ENCODE measurements around the gene DNAH6. TPM values are rescaled to one million over a fixed set of nuclear protein-coding genes. Genes with fewer than 3 reads are reported as not detected.

DNAH6 gene
- total RNA-seq, 4 donors from 2014 or later, result 0.04 to 0.67 (median 0.27) TPM

DNA sequence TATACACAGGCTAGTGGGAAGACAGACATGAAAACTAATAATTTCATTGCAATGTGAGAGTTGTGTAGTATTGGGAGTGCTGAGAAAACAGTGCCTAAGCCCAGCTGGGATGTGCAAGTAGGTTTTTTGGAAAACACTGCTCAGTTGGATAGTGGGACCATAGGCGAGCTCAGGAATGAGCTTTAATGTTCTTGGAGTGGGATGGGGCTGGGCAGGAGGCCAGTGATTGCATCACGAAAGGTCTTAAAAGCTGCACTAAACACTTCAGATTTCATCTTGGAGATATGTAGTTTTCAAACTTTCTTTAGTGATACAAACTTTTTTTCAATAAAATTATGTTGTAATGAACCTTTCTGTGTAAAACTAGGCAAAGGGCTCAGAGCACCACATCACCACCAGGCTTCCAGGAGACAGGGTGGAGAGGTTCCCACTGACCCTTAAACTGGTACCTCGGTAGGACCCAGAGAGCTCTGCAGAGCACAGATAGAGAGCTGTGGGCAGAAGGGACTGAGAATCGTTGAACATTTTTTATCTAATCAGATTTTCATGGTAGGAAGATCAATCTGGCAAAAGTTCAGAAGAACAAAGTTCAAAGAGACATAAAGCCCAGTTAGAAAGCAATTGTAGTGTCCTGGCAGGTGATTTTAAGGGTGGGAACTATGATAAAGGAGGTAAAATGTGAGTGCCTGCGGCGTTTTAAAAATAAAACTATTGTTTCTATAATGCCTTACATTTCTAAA, 188.4 kb downstream of the DNAH6 start:
- no peaks in the 10 kb centered on the region for H3K36me3 ChIP-seq
- no peaks in the 10 kb centered on the region for H3K9me3 ChIP-seq
- H3K27me3 ChIP-seq, result no peaks in the 10 kb centered on the region
- no peaks in the 10 kb centered on the region for H3K4me1 ChIP-seq
- no peak for ATAC-seq
- H3K27ac ChIP-seq, result no peak overlapping the region
- WGBS, 2 donors (ENCODE audit: low coverage in 1 of 2), result 87 to 93% methylated on average over 6 of the region's 6 CpGs
- no peak overlapping the region for H3K4me3 ChIP-seq
- TF ChIP-seq POLR2AphosphoS5 (IDR thresholded peaks at IDR 0.05), result no peak
- TF ChIP-seq POLR2A (IDR thresholded peaks at IDR 0.05), result no peak

DNA sequence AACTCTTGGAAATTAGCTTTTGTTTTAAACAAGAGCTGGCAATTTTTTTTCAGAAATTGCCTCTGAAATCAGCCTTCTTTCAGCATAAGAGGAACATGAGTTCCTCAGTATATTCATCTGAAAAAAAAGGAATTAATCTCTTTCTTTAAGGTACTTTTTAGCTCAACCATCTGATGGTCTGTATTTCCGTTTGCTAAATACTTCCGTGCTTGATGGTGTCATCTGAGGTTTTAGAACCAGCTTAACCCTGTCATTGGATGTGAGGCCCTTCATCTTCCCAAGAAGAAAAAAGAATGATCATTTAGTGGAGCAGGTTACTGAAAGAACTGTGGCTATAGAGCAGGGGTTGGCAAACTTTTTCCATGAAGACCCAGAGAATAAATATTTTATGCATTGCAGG, 189.6 kb downstream of the DNAH6 start:
- WGBS, 2 donors (ENCODE audit: low coverage in 1 of 2), result 52 to 56% methylated on average over 2 of the region's 2 CpGs
- Histone ChIP-seq H3K4me3 (no peak overlapping the region), H3K36me3 (no peaks in the 10 kb centered on the region), H3K27me3 (no peaks in the 10 kb centered on the region), H3K9me3 (no peaks in the 10 kb centered on the region), H3K27ac (no peak overlapping the region), H3K4me1 (no peaks in the 10 kb centered on the region)
- no peak for ATAC-seq
- no peak for TF ChIP-seq POLR2A (IDR thresholded peaks at IDR 0.05)
- no peak for TF ChIP-seq POLR2AphosphoS5 (IDR thresholded peaks at IDR 0.05)
- TF ChIP-seq, protein P1, sequence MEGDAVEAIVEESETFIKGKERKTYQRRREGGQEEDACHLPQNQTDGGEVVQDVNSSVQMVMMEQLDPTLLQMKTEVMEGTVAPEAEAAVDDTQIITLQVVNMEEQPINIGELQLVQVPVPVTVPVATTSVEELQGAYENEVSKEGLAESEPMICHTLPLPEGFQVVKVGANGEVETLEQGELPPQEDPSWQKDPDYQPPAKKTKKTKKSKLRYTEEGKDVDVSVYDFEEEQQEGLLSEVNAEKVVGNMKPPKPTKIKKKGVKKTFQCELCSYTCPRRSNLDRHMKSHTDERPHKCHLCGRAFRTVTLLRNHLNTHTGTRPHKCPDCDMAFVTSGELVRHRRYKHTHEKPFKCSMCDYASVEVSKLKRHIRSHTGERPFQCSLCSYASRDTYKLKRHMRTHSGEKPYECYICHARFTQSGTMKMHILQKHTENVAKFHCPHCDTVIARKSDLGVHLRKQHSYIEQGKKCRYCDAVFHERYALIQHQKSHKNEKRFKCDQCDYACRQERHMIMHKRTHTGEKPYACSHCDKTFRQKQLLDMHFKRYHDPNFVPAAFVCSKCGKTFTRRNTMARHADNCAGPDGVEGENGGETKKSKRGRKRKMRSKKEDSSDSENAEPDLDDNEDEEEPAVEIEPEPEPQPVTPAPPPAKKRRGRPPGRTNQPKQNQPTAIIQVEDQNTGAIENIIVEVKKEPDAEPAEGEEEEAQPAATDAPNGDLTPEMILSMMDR (IDR thresholded peaks at IDR 0.05), result no peak
- TF ChIP-seq EP300 (IDR thresholded peaks at IDR 0.05), result no peak

DNA sequence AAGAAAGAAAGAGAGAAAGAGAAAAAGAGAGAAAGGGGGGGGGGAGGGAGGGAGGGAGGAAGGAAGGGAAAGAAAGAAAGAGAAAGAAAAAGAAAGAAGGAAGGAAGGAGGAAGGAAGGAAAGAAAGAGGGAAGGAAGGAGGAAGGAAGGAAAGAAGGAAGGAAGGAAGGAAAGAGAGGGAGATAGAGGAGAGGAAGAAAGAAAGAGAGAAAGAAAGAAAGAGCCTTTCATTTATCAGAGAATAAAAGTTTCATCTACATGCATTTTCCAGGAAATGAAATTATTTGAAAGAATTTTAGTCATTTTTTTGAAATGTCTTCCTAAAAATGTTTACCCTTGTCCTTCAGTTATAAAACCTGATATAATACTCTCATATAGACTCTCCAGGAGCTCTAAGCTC, 192.1 kb downstream of the DNAH6 start:
- H3K9me3 ChIP-seq, result no peaks in the 10 kb centered on the region
- H3K27ac ChIP-seq, result no peak overlapping the region
- TF ChIP-seq POLR2AphosphoS5 (IDR thresholded peaks at IDR 0.05) (no peak), POLR2A (IDR thresholded peaks at IDR 0.05) (no peak), EP300 (IDR thresholded peaks at IDR 0.05) (no peak)
- TF ChIP-seq, protein P1 (IDR thresholded peaks at IDR 0.05), result no peak
- no peaks in the 10 kb centered on the region for H3K4me1 ChIP-seq
- ATAC-seq, result no peak
- H3K36me3 ChIP-seq, result no peaks in the 10 kb centered on the region
- no peaks in the 10 kb centered on the region for H3K27me3 ChIP-seq
- H3K4me3 ChIP-seq, result no peak overlapping the region

DNA sequence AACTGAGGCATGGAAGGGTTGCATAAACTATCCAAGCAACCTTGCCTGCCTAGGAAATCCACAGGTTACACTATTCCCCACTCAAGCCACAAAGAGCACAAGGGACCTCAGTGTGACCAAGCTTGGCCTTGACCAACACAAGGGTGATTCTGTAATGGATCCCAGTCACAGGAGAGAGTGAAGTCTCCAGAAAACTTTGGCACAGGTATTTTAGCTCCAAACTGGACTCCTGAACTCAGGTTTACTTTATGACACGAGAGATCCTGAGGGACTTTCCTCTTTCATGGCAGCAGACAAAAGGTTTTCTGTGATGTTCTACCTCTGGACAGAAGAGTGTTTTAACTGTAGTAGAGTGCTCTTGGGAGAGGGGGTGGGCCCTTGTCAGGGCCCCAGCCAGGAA, 195.4 kb downstream of the DNAH6 start:
- no peak overlapping the region for H3K27ac ChIP-seq
- H3K4me3 ChIP-seq, result no peak overlapping the region
- no peaks in the 10 kb centered on the region for H3K27me3 ChIP-seq
- no peaks in the 10 kb centered on the region for H3K9me3 ChIP-seq
- TF ChIP-seq POLR2AphosphoS5 (IDR thresholded peaks at IDR 0.05) (no peak), EP300 (IDR thresholded peaks at IDR 0.05) (no peak), POLR2A (IDR thresholded peaks at IDR 0.05) (no peak)
- TF ChIP-seq, protein P1 (IDR thresholded peaks at IDR 0.05), result no peak
- no peak for ATAC-seq
- no peaks in the 10 kb centered on the region for H3K4me1 ChIP-seq
- H3K36me3 ChIP-seq, result no peaks in the 10 kb centered on the region
- 64 to 100% methylated on average over 1 of the region's 1 CpG for WGBS, 2 donors (ENCODE audit: low coverage in 1 of 2)

DNA sequence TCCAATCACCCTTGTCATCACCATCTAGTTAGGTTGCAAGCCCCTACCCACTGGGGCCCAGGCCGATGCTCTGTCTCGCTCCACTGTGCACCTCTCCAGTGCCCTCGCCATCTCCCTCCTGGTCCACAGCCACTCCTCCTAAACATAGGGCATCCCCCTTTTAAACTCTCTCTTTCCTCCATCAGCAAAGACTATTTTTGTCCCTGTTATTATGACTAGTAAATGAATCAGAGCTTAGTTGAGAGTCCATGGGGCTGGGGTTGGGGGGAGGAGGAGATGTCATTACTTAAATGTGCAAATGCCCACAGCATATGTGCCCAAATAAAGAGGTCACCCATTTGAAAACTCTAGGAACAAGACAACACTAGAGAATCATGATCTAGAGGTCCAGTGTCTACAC, 197.1 kb downstream of the DNAH6 start:
- no peak for ATAC-seq
- Histone ChIP-seq H3K27me3 (no peaks in the 10 kb centered on the region), H3K27ac (no peak overlapping the region), H3K36me3 (no peaks in the 10 kb centered on the region), H3K4me1 (no peaks in the 10 kb centered on the region), H3K9me3 (no peaks in the 10 kb centered on the region), H3K4me3 (no peak overlapping the region)
- TF ChIP-seq POLR2A (IDR thresholded peaks at IDR 0.05) (no peak), EP300 (IDR thresholded peaks at IDR 0.05) (no peak), POLR2AphosphoS5 (IDR thresholded peaks at IDR 0.05) (no peak)
- TF ChIP-seq, protein P1 (IDR thresholded peaks at IDR 0.05), result no peak
- 96 to 100% methylated on average over 1 to 3 of the region's 3 CpGs for WGBS, 2 donors (ENCODE audit: low coverage in 1 of 2)

Measured in gastroesophageal sphincter (tissue), 4 donors.